ENCODE measurements around the gene CD63.

The CD63 gene

GRCh38 chr12:55703901-55704761 lies 24.7 kb downstream of the CD63 start:
- DNase-seq, result no peak

GRCh38 chr12:55703288-55703687 lies 25.5 kb downstream of the CD63 start:
- DNase-seq, result no peak

- DNase-seq, result no peak
These were observed 25.9 kb downstream of the CD63 start for GRCh38 chr12:55702861-55703260.

GRCh38 chr12:55700255-55701018 lies 28.4 kb downstream of the CD63 start:
- no peak for DNase-seq

- DNase-seq, result no peak
These were observed 29.2 kb downstream of the CD63 start for GRCh38 chr12:55699471-55700055.

- no peak for DNase-seq
These were observed 29.8 kb downstream of the CD63 start for GRCh38 chr12:55698965-55699364.

GRCh38 chr12:55698241-55698955 lies 30.4 kb downstream of the CD63 start:
- DNase-seq, result no peak

GRCh38 chr12:55697686-55698085 lies 31.1 kb downstream of the CD63 start:
- no peak for DNase-seq

- no peak for DNase-seq
These were observed 31.9 kb downstream of the CD63 start for GRCh38 chr12:55696796-55697462.

- no peak for DNase-seq
These were observed 32.7 kb downstream of the CD63 start for GRCh38 chr12:55696141-55696540.

- no peak for DNase-seq
These were observed 33.5 kb downstream of the CD63 start for GRCh38 chr12:55695349-55695748.

- DNase-seq, result no peak
These were observed 34.2 kb downstream of the CD63 start for GRCh38 chr12:55694651-55695050.

GRCh38 chr12:55694188-55694515 lies 34.7 kb downstream of the CD63 start:
- no peak for DNase-seq

GRCh38 chr12:55693323-55694187 lies 35.3 kb downstream of the CD63 start:
- no peak for DNase-seq

GRCh38 chr12:55692631-55693322 lies 36.0 kb downstream of the CD63 start:
- no peak for DNase-seq

GRCh38 chr12:55688716-55689655 lies 39.8 kb downstream of the CD63 start:
- no peak for DNase-seq

- DNase-seq, result peak in 1 of 2 experiments; percentile 35
These were observed 41.1 kb downstream of the CD63 start for GRCh38 chr12:55687746-55688145.

GRCh38 chr12:55686366-55687010 lies 42.3 kb downstream of the CD63 start:
- DNase-seq, result no peak

GRCh38 chr12:55685671-55686070 lies 43.1 kb downstream of the CD63 start:
- DNase-seq, result no peak
